HG02981 (cell line): ENCODE results near the gene MTERF1.
"Not testable (repeated sequence)": the region's sequence is repeated elsewhere in the genome, so short reads cannot be mapped to it uniquely, and the experiment has no call there.

Source experiments
- ATAC-seq: cut with Tn5 transposase; IDR thresholded peaks from one replicate; pipeline ENCODE4 v1.9.1; 2021; ENCODE audit warnings: mild to moderate bottlenecking, moderate library complexity; ENCODE audit not compliant: unreplicated experiment

The MTERF1 gene

GRCh38 chr7:91887336-91888213, 7.1 kb upstream of the MTERF1 start:
- ATAC-seq = not testable (repeated sequence)

GRCh38 chr7:91883676-91884362, 3.3 kb upstream of the MTERF1 start:
- no peak for ATAC-seq

GRCh38 chr7:91880016-91880412, 488 bp downstream of the MTERF1 start:
- peak; percentile 11 for ATAC-seq

- no peak for ATAC-seq
Observed at GRCh38 chr7:91876391-91877133, 3.9 kb downstream of the MTERF1 start.

GRCh38 chr7:91875851-91876250, 4.7 kb downstream of the MTERF1 start:
- ATAC-seq = no peak

GRCh38 chr7:91872928-91873327, 7.6 kb downstream of the MTERF1 start:
- ATAC-seq = no peak

- ATAC-seq = no peak
Observed at GRCh38 chr7:91872069-91872468, 8.4 kb downstream of the MTERF1 start.

GRCh38 chr7:91869661-91870060, 10.8 kb downstream of the MTERF1 start:
- ATAC-seq = no peak

GRCh38 chr7:91866599-91867148, 13.8 kb downstream of the MTERF1 start:
- no peak for ATAC-seq

GRCh38 chr7:91865511-91865910, 15.0 kb downstream of the MTERF1 start:
- no peak for ATAC-seq

- ATAC-seq = not testable (repeated sequence)
Observed at GRCh38 chr7:91864604-91865003, 15.9 kb downstream of the MTERF1 start.

GRCh38 chr7:91864070-91864469, 16.4 kb downstream of the MTERF1 start:
- ATAC-seq = no peak

GRCh38 chr7:91852263-91852741, 28.2 kb downstream of the MTERF1 start:
- ATAC-seq = no peak

- no peak for ATAC-seq
Observed at GRCh38 chr7:91850455-91850854, 30.0 kb downstream of the MTERF1 start.

GRCh38 chr7:91847876-91848588, 32.5 kb downstream of the MTERF1 start:
- ATAC-seq = no peak

- ATAC-seq = no peak
Observed at GRCh38 chr7:91847231-91847630, 33.3 kb downstream of the MTERF1 start.

GRCh38 chr7:91846436-91846835, 34.1 kb downstream of the MTERF1 start:
- no peak for ATAC-seq

GRCh38 chr7:91843831-91844230, 36.7 kb downstream of the MTERF1 start:
- peak; percentile 69 for ATAC-seq

GRCh38 chr7:91838439-91838838, 42.1 kb downstream of the MTERF1 start:
- ATAC-seq = no peak

- no peak for ATAC-seq
Observed at GRCh38 chr7:91837397-91838070, 43.0 kb downstream of the MTERF1 start.
